Sigmoid colon (tissue), 4 donors: ENCODE data around the gene NDST1.

Source experiments
- EP300 ChIP-seq, 4 donors: sonication (generic); formaldehyde crosslinking; IDR thresholded peaks; one replicate each; pipeline ENCODE4 v1.6.1; 2017; ENCODE audit warnings: antibody characterized with exemption in 4 of 4
- POLR2A ChIP-seq, 2 donors: fragments of 450-650 bp; IDR thresholded peaks; one replicate each; pipeline ENCODE4 v1.6.1; 2016; ENCODE audit warnings: antibody characterized with exemption in 2 of 2, mild to moderate bottlenecking in 2 of 2, moderate library complexity in 2 of 2
- POLR2AphosphoS5 ChIP-seq, 4 donors: sonication (generic); formaldehyde crosslinking; IDR thresholded peaks; one replicate each; pipeline ENCODE4 v1.6.1; 2017; ENCODE audit warnings: antibody characterized with exemption in 4 of 4
- TF ChIP-seq, protein P1 (sequence below), 4 experiments: fragments of 450-650 bp in 3 of 4; fragments of 200-600 bp in 1 of 4; IDR thresholded peaks; one replicate each; pipeline ENCODE4 v1.5.1; 2016 to 2019; ENCODE audit warnings: antibody characterized with exemption in 4 of 4, mild to moderate bottlenecking in 3 of 4, moderate library complexity in 2 of 4

DNA sequence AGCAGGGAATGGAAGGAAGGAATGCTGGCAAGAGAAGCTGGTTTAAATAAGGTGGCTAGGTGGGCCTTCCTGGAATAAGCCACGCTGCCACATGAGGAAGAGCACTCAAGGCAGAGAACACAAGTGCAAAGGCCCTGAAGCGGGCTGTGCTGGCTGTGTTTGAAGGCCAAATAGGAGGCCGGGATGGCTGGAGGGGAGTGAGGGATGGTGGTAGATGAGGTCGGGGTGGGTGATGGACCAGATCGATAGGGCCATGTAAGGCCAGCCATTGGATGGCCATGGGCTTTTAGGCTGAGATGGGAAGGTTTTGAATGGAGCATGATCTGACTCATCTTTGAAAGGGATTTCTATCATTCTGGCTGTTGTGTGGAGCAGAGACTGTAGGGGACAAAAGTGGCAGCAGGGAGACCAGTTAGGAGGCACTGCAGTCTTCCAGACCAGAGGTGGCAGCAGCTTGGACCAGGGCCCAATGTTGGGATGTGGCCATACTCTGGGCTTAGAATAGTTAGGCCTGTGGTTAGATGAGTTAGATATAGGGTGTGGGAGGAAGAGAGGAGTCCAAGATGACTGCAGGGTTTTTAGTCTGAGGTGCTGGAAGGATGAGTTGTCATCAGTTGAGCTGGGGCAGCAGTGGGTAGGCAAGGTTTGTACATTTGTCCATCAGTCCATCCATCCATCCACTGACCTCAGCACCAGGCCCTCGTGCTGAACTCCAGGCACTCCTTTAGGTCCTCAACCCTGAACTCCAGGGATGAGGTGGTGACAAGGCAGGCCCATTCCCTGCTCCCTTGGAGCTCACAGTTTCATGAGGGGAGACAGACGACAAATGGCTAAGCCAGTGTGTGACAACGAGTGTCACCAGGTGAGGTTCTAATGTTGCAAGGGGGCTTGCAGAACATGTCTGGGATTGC, 30.3 kb downstream of the NDST1 start:
- TF ChIP-seq, protein P1, sequence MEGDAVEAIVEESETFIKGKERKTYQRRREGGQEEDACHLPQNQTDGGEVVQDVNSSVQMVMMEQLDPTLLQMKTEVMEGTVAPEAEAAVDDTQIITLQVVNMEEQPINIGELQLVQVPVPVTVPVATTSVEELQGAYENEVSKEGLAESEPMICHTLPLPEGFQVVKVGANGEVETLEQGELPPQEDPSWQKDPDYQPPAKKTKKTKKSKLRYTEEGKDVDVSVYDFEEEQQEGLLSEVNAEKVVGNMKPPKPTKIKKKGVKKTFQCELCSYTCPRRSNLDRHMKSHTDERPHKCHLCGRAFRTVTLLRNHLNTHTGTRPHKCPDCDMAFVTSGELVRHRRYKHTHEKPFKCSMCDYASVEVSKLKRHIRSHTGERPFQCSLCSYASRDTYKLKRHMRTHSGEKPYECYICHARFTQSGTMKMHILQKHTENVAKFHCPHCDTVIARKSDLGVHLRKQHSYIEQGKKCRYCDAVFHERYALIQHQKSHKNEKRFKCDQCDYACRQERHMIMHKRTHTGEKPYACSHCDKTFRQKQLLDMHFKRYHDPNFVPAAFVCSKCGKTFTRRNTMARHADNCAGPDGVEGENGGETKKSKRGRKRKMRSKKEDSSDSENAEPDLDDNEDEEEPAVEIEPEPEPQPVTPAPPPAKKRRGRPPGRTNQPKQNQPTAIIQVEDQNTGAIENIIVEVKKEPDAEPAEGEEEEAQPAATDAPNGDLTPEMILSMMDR (IDR thresholded peaks at IDR 0.05) = no peak
- TF ChIP-seq POLR2AphosphoS5 (IDR thresholded peaks at IDR 0.05) = no peak
- no peak for TF ChIP-seq POLR2A (IDR thresholded peaks at IDR 0.05)
- no peak for TF ChIP-seq EP300 (IDR thresholded peaks at IDR 0.05)
